GM12801 (cell line): ENCODE measurements around the gene KAZALD1.

Source experiments
- TF ChIP-seq, protein P1 (sequence below): IDR thresholded peaks from one replicate; pipeline ENCODE4 v1.5.1; 2011; ENCODE audit warnings: control low read depth; ENCODE audit not compliant: insufficient read length; ENCODE audit errors: extremely low read depth

KAZALD1 gene

DNA sequence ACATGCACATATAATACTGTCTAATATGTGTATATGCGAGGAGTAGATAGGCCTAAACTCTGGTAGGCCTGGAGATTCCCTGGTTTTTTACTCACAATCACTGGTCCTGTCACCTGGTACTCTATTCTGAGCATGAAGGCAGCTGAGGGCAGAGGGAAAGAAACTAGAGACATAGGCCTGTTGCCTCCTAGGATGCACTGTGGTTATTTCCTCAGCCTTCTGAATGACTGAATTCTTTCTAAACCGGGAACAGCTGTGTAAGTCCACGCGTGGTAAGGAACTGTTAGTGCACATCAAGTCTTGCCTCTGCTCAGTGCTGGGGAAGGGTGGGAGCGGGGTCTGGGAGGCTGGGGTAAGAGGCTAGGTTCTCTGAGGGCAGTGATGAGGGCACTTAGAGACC lies 7.7 kb downstream of the KAZALD1 start:
- TF ChIP-seq, protein P1, sequence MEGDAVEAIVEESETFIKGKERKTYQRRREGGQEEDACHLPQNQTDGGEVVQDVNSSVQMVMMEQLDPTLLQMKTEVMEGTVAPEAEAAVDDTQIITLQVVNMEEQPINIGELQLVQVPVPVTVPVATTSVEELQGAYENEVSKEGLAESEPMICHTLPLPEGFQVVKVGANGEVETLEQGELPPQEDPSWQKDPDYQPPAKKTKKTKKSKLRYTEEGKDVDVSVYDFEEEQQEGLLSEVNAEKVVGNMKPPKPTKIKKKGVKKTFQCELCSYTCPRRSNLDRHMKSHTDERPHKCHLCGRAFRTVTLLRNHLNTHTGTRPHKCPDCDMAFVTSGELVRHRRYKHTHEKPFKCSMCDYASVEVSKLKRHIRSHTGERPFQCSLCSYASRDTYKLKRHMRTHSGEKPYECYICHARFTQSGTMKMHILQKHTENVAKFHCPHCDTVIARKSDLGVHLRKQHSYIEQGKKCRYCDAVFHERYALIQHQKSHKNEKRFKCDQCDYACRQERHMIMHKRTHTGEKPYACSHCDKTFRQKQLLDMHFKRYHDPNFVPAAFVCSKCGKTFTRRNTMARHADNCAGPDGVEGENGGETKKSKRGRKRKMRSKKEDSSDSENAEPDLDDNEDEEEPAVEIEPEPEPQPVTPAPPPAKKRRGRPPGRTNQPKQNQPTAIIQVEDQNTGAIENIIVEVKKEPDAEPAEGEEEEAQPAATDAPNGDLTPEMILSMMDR, result no peak

DNA sequence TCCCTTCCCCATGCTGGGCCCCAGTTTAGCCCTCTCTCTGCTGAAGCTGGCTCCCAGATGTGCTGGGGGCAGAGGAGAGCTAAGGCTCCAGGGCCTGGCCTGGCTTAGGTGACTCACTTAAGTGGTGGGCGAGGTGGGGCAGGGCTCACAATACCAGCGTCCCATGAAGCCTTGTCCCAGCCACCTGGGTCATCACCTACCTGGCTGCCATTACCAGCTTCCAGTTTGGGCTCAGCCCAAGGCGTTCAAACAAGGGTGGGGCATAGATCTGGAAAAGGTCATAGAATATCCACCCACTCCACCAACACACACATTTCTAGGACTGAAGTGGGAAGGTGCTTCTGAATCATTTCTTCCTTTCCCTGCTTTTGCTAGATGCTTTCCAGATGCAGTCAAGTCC lies 8.3 kb downstream of the KAZALD1 start:
- TF ChIP-seq, protein P1, result no peak

DNA sequence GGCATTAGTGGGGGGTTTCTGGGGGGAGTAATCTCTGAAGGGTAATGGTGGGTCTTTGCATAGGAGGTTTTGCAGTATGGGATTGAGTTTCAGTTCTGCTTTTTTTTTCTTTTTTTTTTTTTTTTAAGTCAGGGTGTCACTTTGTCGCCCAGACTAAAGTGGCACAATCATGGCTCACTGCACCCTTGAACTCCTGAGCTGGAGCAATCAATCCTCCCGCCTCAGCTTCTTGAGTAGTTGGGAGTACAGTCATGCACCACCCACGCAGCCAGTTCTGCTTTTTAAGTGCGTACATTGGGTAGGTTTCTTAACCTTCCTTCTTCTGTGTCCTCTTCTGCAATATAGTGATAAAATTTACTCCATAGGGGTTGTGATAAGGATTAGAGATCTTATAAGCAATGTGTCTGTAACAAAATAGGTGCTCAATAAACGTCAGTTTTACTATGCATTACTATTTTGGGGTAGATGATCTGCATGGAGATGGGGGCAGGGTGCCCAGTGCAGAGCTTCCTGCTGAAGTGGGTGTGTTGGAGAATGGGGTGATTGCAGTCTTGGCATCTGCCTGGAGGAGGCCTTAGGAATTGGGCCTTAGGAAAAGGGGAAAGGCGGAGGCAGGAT lies 9.6 kb downstream of the KAZALD1 start:
- TF ChIP-seq, protein P1, result no peak

DNA sequence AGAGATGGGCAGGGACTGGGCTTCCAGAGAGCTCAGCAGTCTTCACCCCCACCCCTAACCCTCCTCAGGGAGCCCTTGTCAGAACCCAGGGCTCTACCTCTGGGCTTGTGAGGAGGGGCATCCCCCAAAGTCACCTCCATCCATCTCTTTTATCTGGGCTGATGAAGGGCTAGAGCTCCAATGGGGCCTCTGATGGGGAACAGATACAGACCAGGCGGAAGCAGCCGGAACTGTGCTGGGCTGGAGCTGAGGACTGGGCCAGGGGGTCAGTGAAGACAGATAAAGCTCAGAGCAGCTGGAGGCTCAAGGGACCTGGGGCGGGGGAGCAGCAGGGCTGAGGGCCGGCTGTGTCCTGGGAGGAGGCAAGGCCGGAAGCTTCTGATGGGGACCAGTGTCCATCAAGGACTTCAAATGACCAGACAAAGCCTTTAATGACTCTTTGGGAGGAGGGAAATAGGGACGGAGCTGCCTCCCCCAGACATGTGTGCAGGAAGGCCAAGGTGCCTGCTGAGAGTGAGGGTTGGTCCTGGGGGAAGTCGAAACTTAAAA lies 10.2 kb downstream of the KAZALD1 start:
- TF ChIP-seq, protein P1, result no peak

DNA sequence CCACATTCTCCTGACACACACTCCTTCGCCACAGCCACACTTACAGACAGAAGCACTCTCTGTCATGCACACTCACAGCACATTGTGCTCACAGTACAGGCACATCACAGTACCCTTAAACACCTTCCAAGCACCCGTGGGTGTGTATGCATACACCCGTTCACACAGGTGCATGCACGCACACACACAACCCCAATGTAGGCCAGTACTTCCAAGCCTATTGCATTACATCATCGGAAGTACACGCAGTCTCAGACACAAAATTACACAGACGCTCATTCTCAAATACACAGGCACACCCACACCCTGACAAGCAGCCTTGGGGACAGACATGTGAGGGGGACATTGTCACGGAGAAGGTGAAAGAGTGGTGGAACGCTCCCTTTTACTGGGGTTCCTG lies 11.1 kb downstream of the KAZALD1 start:
- TF ChIP-seq, protein P1, result no peak

DNA sequence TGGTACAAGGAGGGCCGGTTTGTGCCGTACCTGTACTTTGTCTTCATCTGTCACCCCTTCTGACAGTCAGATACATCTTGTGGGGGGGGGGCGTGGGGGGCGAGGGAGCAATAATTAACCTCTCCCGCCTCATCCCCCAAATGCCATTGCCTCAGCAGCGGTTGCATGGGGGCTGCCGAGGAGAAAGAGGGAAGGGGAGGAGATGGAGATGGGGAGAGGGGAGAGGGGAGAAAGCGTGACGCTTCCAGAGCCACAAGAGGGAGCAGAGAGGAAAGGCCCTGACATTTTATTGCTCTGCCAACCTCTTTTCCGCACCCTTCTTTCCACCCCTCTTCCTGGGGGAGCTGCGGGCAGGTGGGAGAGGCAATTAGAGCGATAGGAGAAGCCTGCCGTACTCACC lies 11.8 kb downstream of the KAZALD1 start:
- TF ChIP-seq, protein P1, result no peak

- TF ChIP-seq, protein P1, result no peak
Measured at GRCh38 chr10:101075775-101076174, 14.0 kb downstream of the KAZALD1 start.
